Cardiac fibroblast (primary cell): ENCODE data around the gene SLC4A11.

Experiments used
- DNase-seq, 2 donors: peaks; one replicate each; pipeline versions ENCODE4 v3.0.0 to v3.0.0-alpha.2; 2010; ENCODE audit warnings: low read depth in 2 of 2
- H3K4me3 ChIP-seq, 2 donors: replicated peaks in 1 of 2; 1 replicate in 1 of 2; 2 replicates in 1 of 2; pipeline ENCODE4 v1.5.1; 2011; ENCODE audit warnings: low read depth in 2 of 2, low read length in 2 of 2, mild to moderate bottlenecking in 2 of 2, moderate library complexity in 1 of 2
- TF ChIP-seq, protein P1 (sequence below): IDR thresholded peaks from one replicate; pipeline ENCODE4 v1.5.1; 2011; ENCODE audit warnings: low read depth, mild to moderate bottlenecking, low read length, inconsistent platforms

Gene SLC4A11

DNA sequence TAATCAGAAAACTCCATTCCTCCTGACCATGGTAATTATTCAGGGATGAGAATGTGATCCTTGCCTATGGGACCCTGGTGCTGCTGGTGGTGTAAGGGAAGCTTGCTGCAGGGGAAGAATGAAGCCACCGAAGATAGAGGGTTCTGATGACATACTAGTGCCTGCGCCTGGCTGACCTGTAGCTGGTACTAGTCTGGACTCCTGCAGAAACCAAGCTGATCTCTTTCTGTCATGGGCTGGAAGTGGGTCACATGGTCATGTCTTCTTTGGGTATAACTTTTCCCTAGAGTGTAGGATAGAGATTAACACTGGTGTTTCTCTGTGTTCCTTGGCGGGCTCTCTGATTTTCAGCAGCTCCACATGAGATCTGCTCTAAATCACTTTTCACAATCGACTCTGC, 8.6 kb upstream of the SLC4A11 start:
- TF ChIP-seq, protein P1, sequence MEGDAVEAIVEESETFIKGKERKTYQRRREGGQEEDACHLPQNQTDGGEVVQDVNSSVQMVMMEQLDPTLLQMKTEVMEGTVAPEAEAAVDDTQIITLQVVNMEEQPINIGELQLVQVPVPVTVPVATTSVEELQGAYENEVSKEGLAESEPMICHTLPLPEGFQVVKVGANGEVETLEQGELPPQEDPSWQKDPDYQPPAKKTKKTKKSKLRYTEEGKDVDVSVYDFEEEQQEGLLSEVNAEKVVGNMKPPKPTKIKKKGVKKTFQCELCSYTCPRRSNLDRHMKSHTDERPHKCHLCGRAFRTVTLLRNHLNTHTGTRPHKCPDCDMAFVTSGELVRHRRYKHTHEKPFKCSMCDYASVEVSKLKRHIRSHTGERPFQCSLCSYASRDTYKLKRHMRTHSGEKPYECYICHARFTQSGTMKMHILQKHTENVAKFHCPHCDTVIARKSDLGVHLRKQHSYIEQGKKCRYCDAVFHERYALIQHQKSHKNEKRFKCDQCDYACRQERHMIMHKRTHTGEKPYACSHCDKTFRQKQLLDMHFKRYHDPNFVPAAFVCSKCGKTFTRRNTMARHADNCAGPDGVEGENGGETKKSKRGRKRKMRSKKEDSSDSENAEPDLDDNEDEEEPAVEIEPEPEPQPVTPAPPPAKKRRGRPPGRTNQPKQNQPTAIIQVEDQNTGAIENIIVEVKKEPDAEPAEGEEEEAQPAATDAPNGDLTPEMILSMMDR = no peak
- H3K4me3 ChIP-seq = no peak overlapping the region
- DNase-seq = no peak

DNA sequence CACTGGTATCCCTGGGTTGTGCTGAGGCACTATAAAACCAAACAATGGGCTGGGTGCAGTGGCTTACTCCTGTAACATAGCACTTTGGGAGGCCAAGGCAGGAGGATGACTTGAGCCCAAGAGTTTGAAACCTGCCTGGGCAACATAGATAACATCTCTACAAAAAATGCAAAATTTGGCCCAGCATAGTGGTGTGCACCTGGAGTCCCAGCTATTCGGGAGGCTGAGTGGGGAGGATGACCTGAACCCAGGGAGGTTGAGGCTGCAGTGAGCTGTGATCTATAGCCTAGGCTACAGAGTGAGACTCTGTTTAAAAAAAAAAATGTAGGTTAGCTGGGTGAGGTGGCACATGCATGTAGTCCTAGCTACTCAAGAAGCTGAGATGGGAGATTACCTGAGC, 7.7 kb upstream of the SLC4A11 start:
- no peak overlapping the region for H3K4me3 ChIP-seq
- TF ChIP-seq, protein P1 = no peak
- no peak for DNase-seq

DNA sequence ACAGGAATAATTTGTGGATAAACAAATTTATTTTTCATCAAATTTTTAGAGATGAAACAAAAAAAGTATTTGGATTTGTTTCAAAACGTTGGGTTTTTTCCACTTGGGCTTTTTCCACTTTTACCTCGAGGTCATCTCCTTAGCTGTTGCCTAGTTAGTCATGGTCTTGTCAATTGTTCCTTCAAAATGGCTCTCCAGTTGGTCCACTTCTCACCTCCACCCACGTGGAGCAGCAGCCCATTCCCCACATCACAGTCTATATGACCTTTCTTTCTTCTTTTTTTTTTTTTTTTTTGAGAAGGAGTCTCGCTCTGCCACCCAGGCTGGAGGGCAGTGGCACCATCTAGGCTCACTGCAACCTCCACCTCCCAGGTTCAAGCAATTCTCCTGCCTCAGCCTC, 6.7 kb upstream of the SLC4A11 start:
- no peak for DNase-seq
- no peak overlapping the region for H3K4me3 ChIP-seq
- TF ChIP-seq, protein P1 = no peak

DNA sequence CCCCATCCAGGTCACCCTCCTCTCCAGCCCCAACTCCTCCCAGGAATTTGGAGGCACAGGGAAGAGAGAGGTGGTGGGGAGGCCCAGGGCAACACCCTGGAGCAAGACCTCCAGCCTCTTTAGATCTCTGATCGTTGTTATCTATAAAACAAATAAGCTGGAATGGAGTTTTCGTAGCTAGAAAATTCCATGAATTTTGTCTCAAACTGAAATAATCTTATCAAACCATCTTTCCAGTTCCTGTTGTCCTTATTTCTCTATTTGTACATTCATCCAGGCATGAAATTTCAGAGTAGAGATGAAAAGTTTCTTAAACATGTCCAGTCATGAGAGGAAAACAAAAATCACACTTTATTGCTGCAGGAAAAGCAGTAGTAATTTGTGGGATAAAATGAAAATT, 6.2 kb upstream of the SLC4A11 start:
- no peak for DNase-seq
- TF ChIP-seq, protein P1 = no peak
- H3K4me3 ChIP-seq = no peak overlapping the region

DNA sequence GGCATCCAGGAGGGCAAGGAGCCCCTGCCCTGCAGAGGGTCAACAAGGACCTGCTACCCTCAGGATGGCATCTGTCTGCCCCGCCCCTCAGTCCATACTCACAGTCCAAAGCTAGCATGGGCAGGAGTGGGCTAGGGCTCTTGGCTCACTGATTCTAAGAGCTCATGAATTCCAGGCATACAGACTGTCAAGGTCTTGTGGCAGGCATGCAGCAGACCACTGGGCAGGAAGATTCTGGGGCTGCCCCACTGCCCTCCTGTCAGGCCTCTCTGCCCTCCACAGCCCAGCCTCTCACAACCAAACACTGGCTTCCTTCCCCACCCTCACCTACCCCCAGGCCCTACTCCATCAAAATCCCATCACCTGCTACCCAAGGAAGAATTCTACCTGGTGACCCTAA, 5.6 kb upstream of the SLC4A11 start:
- TF ChIP-seq, protein P1 = no peak
- DNase-seq = no peak
- no peak overlapping the region for H3K4me3 ChIP-seq

DNA sequence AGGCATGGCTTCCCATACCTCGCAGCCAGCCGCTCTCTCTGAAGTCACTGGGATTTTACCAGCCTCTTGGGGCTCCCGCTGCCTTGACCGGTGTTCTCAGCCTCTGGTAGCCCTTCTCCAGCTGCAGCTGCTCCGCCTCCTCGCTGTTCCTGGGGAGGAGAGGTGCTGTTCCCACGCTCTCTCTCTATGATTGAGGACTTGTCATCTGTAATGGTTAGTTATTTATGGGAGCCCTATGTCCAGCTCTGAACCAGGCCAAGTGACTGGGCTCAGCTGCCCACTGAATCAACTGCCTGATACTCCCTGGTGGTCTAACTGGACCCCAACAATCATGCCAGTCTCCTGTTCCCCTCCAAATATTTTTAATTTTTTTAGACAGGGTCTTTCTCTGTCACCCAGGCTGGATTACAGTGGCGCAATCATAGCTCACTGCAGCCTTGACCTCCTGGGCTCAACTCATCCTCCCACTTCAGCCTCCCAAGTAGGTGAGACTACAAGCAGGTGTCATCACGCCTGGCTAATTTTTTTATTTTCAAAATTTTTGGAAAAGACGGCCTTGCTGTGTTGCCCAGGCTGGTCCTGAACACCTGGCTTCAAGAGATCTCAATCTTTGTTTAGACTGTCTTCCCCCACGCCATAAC, 4.8 kb upstream of the SLC4A11 start:
- TF ChIP-seq, protein P1 = no peak
- H3K4me3 ChIP-seq = no peak overlapping the region
- peak in 1 of 2 donors; percentile 8 for DNase-seq

DNA sequence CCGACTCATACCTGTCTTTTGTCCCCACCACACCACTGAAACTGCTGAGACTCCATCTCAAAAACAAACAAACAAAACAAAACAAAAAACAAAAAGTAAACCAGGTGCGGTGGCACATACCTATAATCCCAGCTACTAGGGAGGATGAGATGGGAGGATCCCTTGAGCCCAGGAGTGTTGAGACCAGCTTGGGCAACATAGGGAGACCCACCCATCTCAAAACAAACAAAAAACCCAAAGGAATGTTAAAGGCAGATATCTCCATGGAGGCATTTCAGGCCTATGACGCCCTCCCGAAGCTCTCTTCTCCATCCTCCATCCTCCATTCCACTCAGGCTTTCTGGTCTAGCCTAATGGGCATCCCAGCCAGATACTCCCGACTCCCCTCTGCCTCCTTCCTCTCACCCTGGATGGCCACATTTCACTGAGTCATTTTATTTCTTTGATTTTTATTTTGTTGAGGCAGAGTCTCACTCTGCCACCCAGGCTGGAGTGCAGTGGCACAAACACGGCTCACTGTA, 3.2 kb upstream of the SLC4A11 start:
- H3K4me3 ChIP-seq = no peak overlapping the region
- DNase-seq = no peak
- TF ChIP-seq, protein P1 = no peak
